Panc1 (cell line): ENCODE data around the gene FBXL17.

Experiments used
- CTCF ChIP-seq: fragments of 450-650 bp; IDR thresholded peaks from 2 replicates; pipeline ENCODE4 v1.5.1; 2017; ENCODE audit warnings: mild to moderate bottlenecking
- POLR2AphosphoS5 ChIP-seq: IDR thresholded peaks from 2 replicates; pipeline ENCODE4 v1.6.1; 2012; ENCODE audit warnings: mild to moderate bottlenecking, low read depth, low read length, moderate library complexity
- REST ChIP-seq, 2 experiments: IDR thresholded peaks; 2 replicates each; pipeline ENCODE4 v1.6.1; 2011 to 2012; ENCODE audit warnings: low read depth in 2 of 2, control low read depth in 1 of 2, low read length in 1 of 2, mild to moderate bottlenecking in 1 of 2, moderate library complexity in 1 of 2; ENCODE audit not compliant: insufficient read depth in 1 of 2
- SIN3A ChIP-seq: IDR thresholded peaks from 2 replicates; pipeline ENCODE4 v1.6.1; 2012; ENCODE audit warnings: low read depth, mild to moderate bottlenecking, low read length, moderate library complexity, borderline replicate concordance; ENCODE audit not compliant: insufficient read depth
- TCF7L2 ChIP-seq: IDR thresholded peaks from 2 replicates; pipeline ENCODE4 v1.6.1; 2011; ENCODE audit warnings: mild to moderate bottlenecking, low read depth, low read length, inconsistent platforms

GRCh38 chr5:107919361-107919760 lies 462.5 kb downstream of the FBXL17 start:
- no peak for TF ChIP-seq CTCF
- no peak for TF ChIP-seq POLR2AphosphoS5
- no peak for TF ChIP-seq REST (IDR thresholded peaks at IDR 0.05; ENCODE audit: insufficient read depth in 1 of 2, low read depth in 2 of 2, low read length in 1 of 2)
- no peak for TF ChIP-seq TCF7L2
- TF ChIP-seq SIN3A, result no peak
